C4-2B (cell line): ENCODE results near the gene NFKBIE.

Experiments
- ZFX ChIP-seq: fragments of 450-650 bp; IDR thresholded peaks from 2 replicates; pipeline ENCODE4 v1.6.1; 2017
- TF ChIP-seq, protein P1 (sequence below): fragments of 450-650 bp; conservative IDR thresholded peaks from 2 replicates; pipeline ENCODE4 v1.5.1; 2017; ENCODE audit warnings: mild to moderate bottlenecking

DNA sequence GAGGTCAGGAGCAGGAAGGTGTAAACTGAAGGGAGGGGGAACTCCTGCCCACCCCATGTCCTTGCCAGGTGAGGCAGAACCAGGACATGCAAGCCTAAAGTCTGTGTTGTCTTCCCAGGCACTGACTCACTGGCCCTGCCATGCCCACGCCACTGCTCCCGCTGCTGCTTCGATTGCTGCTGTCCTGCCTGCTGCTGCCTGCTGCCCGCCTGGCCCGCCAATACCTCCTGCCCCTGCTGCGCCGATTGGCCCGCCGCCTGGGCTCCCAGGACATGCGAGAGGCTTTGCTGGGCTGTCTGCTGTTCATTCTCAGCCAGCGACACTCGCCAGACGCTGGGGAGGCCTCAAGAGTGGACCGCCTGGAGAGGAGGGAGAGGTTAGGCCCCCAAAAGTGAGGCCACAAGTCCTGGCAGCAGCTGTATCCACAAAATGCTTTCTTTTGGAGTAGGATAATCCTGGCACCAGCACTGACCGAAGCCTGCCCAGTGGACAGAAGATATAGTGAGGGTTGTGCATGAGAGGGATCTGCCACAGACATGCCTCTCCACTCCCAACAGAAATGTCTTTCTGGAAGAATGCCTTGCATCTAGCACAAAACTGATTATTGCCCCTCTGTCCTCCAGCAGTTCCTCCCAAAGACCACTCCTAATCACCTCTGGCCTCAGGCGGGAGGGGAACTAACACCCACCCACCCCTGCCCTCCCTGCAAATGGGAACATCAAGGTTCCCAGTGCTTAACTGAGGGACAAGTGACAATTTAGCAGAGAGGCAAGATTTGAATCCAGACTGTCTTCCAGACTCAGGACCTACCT lies 47.8 kb downstream of the NFKBIE start:
- TF ChIP-seq, protein P1, sequence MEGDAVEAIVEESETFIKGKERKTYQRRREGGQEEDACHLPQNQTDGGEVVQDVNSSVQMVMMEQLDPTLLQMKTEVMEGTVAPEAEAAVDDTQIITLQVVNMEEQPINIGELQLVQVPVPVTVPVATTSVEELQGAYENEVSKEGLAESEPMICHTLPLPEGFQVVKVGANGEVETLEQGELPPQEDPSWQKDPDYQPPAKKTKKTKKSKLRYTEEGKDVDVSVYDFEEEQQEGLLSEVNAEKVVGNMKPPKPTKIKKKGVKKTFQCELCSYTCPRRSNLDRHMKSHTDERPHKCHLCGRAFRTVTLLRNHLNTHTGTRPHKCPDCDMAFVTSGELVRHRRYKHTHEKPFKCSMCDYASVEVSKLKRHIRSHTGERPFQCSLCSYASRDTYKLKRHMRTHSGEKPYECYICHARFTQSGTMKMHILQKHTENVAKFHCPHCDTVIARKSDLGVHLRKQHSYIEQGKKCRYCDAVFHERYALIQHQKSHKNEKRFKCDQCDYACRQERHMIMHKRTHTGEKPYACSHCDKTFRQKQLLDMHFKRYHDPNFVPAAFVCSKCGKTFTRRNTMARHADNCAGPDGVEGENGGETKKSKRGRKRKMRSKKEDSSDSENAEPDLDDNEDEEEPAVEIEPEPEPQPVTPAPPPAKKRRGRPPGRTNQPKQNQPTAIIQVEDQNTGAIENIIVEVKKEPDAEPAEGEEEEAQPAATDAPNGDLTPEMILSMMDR = no peak
- TF ChIP-seq ZFX = 0 out of 2 replicates have a peak, but pooled peaks have one; percentile 19
